Breast epithelium (tissue), 3 donors: Measurements from ENCODE around the gene NSF.
"Not testable (repeated sequence)": the region's sequence is repeated elsewhere in the genome, so short reads cannot be mapped to it uniquely, and the experiment has no call there.

Source experiments
- CTCF ChIP-seq, 3 donors: fragments of 450-650 bp; IDR thresholded peaks; one replicate each; pipeline ENCODE4 v1.5.1; 2016 to 2017; ENCODE audit warnings: antibody characterized with exemption in 3 of 3, mild to moderate bottlenecking in 3 of 3, moderate library complexity in 3 of 3
- POLR2A ChIP-seq: fragments of 450-650 bp; IDR thresholded peaks from one replicate; pipeline ENCODE4 v1.6.1; 2016; ENCODE audit warnings: antibody characterized with exemption, mild to moderate bottlenecking, moderate library complexity
- POLR2AphosphoS5 ChIP-seq, 3 donors: sonication (generic); formaldehyde crosslinking; IDR thresholded peaks; one replicate each; pipeline ENCODE4 v1.6.1; 2017; ENCODE audit warnings: antibody characterized with exemption in 3 of 3

GRCh38 chr17:46670789-46671188 is 80.3 kb downstream of the NSF start:
- TF ChIP-seq CTCF (IDR thresholded peaks at IDR 0.05); POLR2A; POLR2AphosphoS5 (IDR thresholded peaks at IDR 0.05): not testable (repeated sequence)
